ENCODE results near the gene KIRREL3. TPM values are rescaled to one million over a fixed set of nuclear protein-coding genes. Genes with fewer than 3 reads are reported as not detected.

Gene KIRREL3
- total RNA-seq, 2 experiments from 2014 or later: not detected

- Histone ChIP-seq H3K4me3 (ENCODE audit: low read length) (no peak overlapping the region), H3K4me1 (ENCODE audit: insufficient read depth, low read length) (no peaks in the 10 kb centered on the region), H3K9me3 (ENCODE audit: control insufficient read depth in 1 of 2, insufficient read depth in 1 of 2, low read length in 2 of 2) (peaks cover 0 to 11% of the 10 kb centered on the region in 2 experiments), H3K27ac (ENCODE audit: low read depth in 1 of 2, low read length in 2 of 2) (no peak overlapping the region), H3K27me3 (ENCODE audit: control insufficient read depth in 1 of 2, insufficient read depth in 2 of 2, low read length in 2 of 2) (peaks cover 0 to 3% of the 10 kb centered on the region in 2 experiments), H3K36me3 (ENCODE audit: insufficient read depth, low read length) (no peaks in the 10 kb centered on the region)
- no peak for TF ChIP-seq CTCF (IDR thresholded peaks at IDR 0.05)
- Mint-ChIP-seq H3K36me3 (ENCODE audit: low read depth) (no peaks in the 10 kb centered on the region), H3K4me3 (no peak overlapping the region), H3K27ac (no peak overlapping the region), H3K4me1 (ENCODE audit: low read depth) (no peaks in the 10 kb centered on the region), H3K9me3 (peaks cover 2% of the 10 kb centered on the region), H3K27me3 (peaks cover 16% of the 10 kb centered on the region)
- ChIA-PET CTCF (no interaction called here), POLR2A (no interaction called here)
- ATAC-seq (ENCODE audit: poor library complexity) (no peak), DNase-seq (no peak)
- intact Hi-C loops (cut with DNase I, micrococcal nuclease): no loop called here
Measured at GRCh38 chr11:126817096-126817495, 183.5 kb downstream of the KIRREL3 start.

GRCh38 chr11:126816645-126817044, 183.9 kb downstream of the KIRREL3 start:
- H3K9me3 ChIP-seq (ENCODE audit: control insufficient read depth in 1 of 2, insufficient read depth in 1 of 2, low read length in 2 of 2): peaks cover 0 to 11% of the 10 kb centered on the region in 2 experiments
- intact Hi-C loops (cut with DNase I, micrococcal nuclease): no loop called here
- Mint-ChIP-seq H3K9me3 (peaks cover 2% of the 10 kb centered on the region), H3K27me3 (peaks cover 20% of the 10 kb centered on the region), H3K4me1 (ENCODE audit: low read depth) (no peaks in the 10 kb centered on the region), H3K36me3 (ENCODE audit: low read depth) (no peaks in the 10 kb centered on the region), H3K4me3 (no peak overlapping the region), H3K27ac (no peak overlapping the region)
- ChIA-PET CTCF (no interaction called here), POLR2A (no interaction called here)
- no peak overlapping the region for H3K4me3 ChIP-seq (ENCODE audit: low read length)
- H3K36me3 ChIP-seq (ENCODE audit: insufficient read depth, low read length): no peaks in the 10 kb centered on the region
- H3K27ac ChIP-seq (ENCODE audit: low read depth in 1 of 2, low read length in 2 of 2): no peak overlapping the region
- no peaks in the 10 kb centered on the region for H3K4me1 ChIP-seq (ENCODE audit: insufficient read depth, low read length)
- no peak for DNase-seq
- no peak for TF ChIP-seq CTCF (IDR thresholded peaks at IDR 0.05)
- peaks cover 0 to 4% of the 10 kb centered on the region in 2 experiments for H3K27me3 ChIP-seq (ENCODE audit: control insufficient read depth in 1 of 2, insufficient read depth in 2 of 2, low read length in 2 of 2)
- ATAC-seq (ENCODE audit: poor library complexity): no peak

GRCh38 chr11:126815111-126815510, 185.5 kb downstream of the KIRREL3 start:
- no peaks in the 10 kb centered on the region for H3K4me1 Mint-ChIP-seq (ENCODE audit: low read depth)
- no peaks in the 10 kb centered on the region for H3K36me3 Mint-ChIP-seq (ENCODE audit: low read depth)
- no peaks in the 10 kb centered on the region for H3K36me3 ChIP-seq (ENCODE audit: insufficient read depth, low read length)
- H3K4me3 ChIP-seq (ENCODE audit: low read length): no peak overlapping the region
- DNase-seq (no peak), ATAC-seq (ENCODE audit: poor library complexity) (no peak)
- no peak overlapping the region for H3K4me3 Mint-ChIP-seq
- peaks cover 0 to 11% of the 10 kb centered on the region in 2 experiments for H3K9me3 ChIP-seq (ENCODE audit: control insufficient read depth in 1 of 2, insufficient read depth in 1 of 2, low read length in 2 of 2)
- peaks cover 17% of the 10 kb centered on the region for H3K27me3 Mint-ChIP-seq
- ChIA-PET POLR2A (no interaction called here), CTCF (no interaction called here)
- peaks cover 0 to 4% of the 10 kb centered on the region in 2 experiments for H3K27me3 ChIP-seq (ENCODE audit: control insufficient read depth in 1 of 2, insufficient read depth in 2 of 2, low read length in 2 of 2)
- no peak overlapping the region for H3K27ac Mint-ChIP-seq
- H3K27ac ChIP-seq (ENCODE audit: low read depth in 1 of 2, low read length in 2 of 2): no peak overlapping the region
- intact Hi-C loops (cut with DNase I, micrococcal nuclease): no loop called here
- H3K4me1 ChIP-seq (ENCODE audit: insufficient read depth, low read length): no peaks in the 10 kb centered on the region
- TF ChIP-seq CTCF (IDR thresholded peaks at IDR 0.05): no peak
- peaks cover 2% of the 10 kb centered on the region for H3K9me3 Mint-ChIP-seq

Data from CD4-positive, alpha-beta T cell (primary cell).